ENCODE measurements around the gene TM9SF3.

- TF ChIP-seq POLR2AphosphoS5 (IDR thresholded peaks at IDR 0.05), result no peak
- TF ChIP-seq CTCF (IDR thresholded peaks at IDR 0.05), result no peak
- no peak for TF ChIP-seq POLR2A (IDR thresholded peaks at IDR 0.05)
These were observed 30.8 kb downstream of the TM9SF3 start for GRCh38 chr10:96556003-96556402.
